K562 (cell line): ENCODE data around the gene TLE3. TPM values are rescaled to one million over a fixed set of nuclear protein-coding genes. Genes with fewer than 3 reads are reported as not detected.
A peak's percentile ranks its signal among the peaks of the same experiment; 100 is the strongest.

Source experiments
- ATAC-seq: fragments of 200-7000 bp; cut with Tn5 transposase; 3 replicates; pipeline ENCODE4 v1.9.1; 2020; ENCODE audit warnings: moderate library complexity
- BruUV-seq: library from RNA; stranded (reverse); fragments of 400-500 nt; replicated peaks from 2 replicates; lab custom pipeline; 2021; lab: Mats Ljungman, UMichigan
- CTCF ChIA-PET: fragments of 300-600 bp; formaldehyde crosslinking; extraction: SDS; loops from one replicate; lab custom pipeline; 2021; ENCODE audit warnings: low intra/inter-chr PET ratio; lab: Yijun Ruan, JAX
- POLR2A ChIA-PET: fragments of 300-600, 350-650 bp; sonication (Branson Sonifier 250); formaldehyde crosslinking; extraction: SDS; loops from one replicate; lab custom pipeline; 2021; ENCODE audit warnings: antibody characterized with exemption, inconsistent platforms; lab: Yijun Ruan, JAX
- DNase-seq, 4 experiments: peaks; one replicate each; pipeline versions ENCODE4 v3.0.0 to v3.0.0-alpha.2; 2011 to 2018; ENCODE audit warnings: low spot score in 3 of 4, mixed read lengths in 3 of 4; ENCODE audit errors: extremely low read depth in 1 of 4
- FAIRE-seq: peaks from 2 replicates; lab custom pipeline; 2011; peaks lifted over from hg19 to GRCh38; lab: Jason Lieb, UNC
- H2AFZ ChIP-seq: 2 replicates; pipeline ENCODE4 v1.6.0; 2011; ENCODE audit warnings: low read depth, low read length, control low read depth, inconsistent platforms
- H3K27ac ChIP-seq: fragments of 200-600 bp; 3 replicates; pipeline ENCODE4 v1.8.0; 2011; ENCODE audit warnings: low read depth, mild to moderate bottlenecking, control low read depth, inconsistent platforms, low read length, moderate library complexity, mixed read lengths; ENCODE audit errors: extremely low read depth
- H3K27me3 ChIP-seq, 2 experiments: fragments of 300-600 bp in 1 of 2; 2 replicates in 1 of 2; 3 replicates in 1 of 2; pipeline versions ENCODE4 v1.6.0 to v1.8.0; 2011; ENCODE audit warnings: inconsistent platforms in 2 of 2, low read length in 2 of 2, mild to moderate bottlenecking in 1 of 2, mixed read lengths in 1 of 2, moderate library complexity in 1 of 2; ENCODE audit not compliant: control insufficient read depth in 2 of 2, insufficient read depth in 2 of 2
- H3K36me3 ChIP-seq: fragments of 300-600 bp; 3 replicates; pipeline ENCODE4 v1.8.0; 2011; ENCODE audit warnings: mild to moderate bottlenecking, low read length, inconsistent platforms; ENCODE audit not compliant: control insufficient read depth, insufficient read depth
- H3K4me1 ChIP-seq, 2 experiments: fragments of 200-600 bp in 1 of 2; replicated peaks in 1 of 2; 2 replicates in 1 of 2; 3 replicates in 1 of 2; pipeline versions ENCODE4 v1.5.1 to v1.8.0; 2011; ENCODE audit warnings: inconsistent platforms in 2 of 2, low read length in 2 of 2, mild to moderate bottlenecking in 1 of 2, mixed read lengths in 1 of 2, moderate library complexity in 1 of 2; ENCODE audit not compliant: control insufficient read depth in 2 of 2, insufficient read depth in 2 of 2
- H3K4me2 ChIP-seq: 2 replicates; pipeline ENCODE4 v1.6.1; 2011; ENCODE audit warnings: low read length, control low read depth, inconsistent platforms, mixed read lengths; ENCODE audit not compliant: insufficient read depth
- H3K4me3 ChIP-seq: fragments of 200-600 bp; sonication (generic), shearing (Covaris generic); 2 replicates; pipeline ENCODE4 v1.5.1; 2016; ENCODE audit warnings: control low read depth, inconsistent platforms
- H3K79me2 ChIP-seq: fragments of 200-600 bp; 3 replicates; pipeline ENCODE4 v1.8.0; 2011; ENCODE audit warnings: low read length, inconsistent platforms; ENCODE audit not compliant: control insufficient read depth, insufficient read depth
- H3K9ac ChIP-seq, 2 experiments: 2 replicates each; pipeline versions ENCODE4 v1.6.0 to v1.6.1; 2011; ENCODE audit warnings: low read depth in 2 of 2, low read length in 2 of 2, control low read depth in 1 of 2, inconsistent platforms in 1 of 2, mild to moderate bottlenecking in 1 of 2, mixed read lengths in 1 of 2; ENCODE audit not compliant: insufficient read depth in 1 of 2
- H3K9me1 ChIP-seq: one replicate; pipeline ENCODE4 v1.6.0; 2011; ENCODE audit warnings: inconsistent platforms, mild to moderate bottlenecking, low read length, moderate library complexity; ENCODE audit not compliant: control insufficient read depth, insufficient read depth
- H3K9me3 ChIP-seq: replicated peaks from 2 replicates; pipeline ENCODE4 v1.5.1; 2011; ENCODE audit warnings: low read depth, low read length, inconsistent platforms; ENCODE audit not compliant: control insufficient read depth, insufficient read depth
- H4K20me1 ChIP-seq: replicated peaks from 2 replicates; pipeline ENCODE4 v1.6.1; 2011; ENCODE audit warnings: low read length, inconsistent platforms, mixed read lengths; ENCODE audit not compliant: control insufficient read depth, insufficient read depth
- FIP1L1 ChIP-seq: fragments of 200-400 bp; formaldehyde crosslinking; IDR thresholded peaks from 2 replicates; pipeline ENCODE4 v1.6.1; 2018; ENCODE audit warnings: mild to moderate bottlenecking, low read depth, low read length; ENCODE audit not compliant: poor library complexity, severe bottlenecking
- NONO ChIP-seq, 2 experiments: fragments of 200-400 bp in 1 of 2; fragments of 450-650 bp in 1 of 2; formaldehyde crosslinking in 1 of 2; IDR thresholded peaks; 2 replicates each; pipeline ENCODE4 v1.6.1; 2017; ENCODE audit warnings: low read depth in 2 of 2, mild to moderate bottlenecking in 2 of 2, moderate library complexity in 2 of 2, low read length in 1 of 2
- NR2C2 ChIP-seq, 2 experiments: fragments of 200-800 bp in 1 of 2; sonication (Bioruptor generic) in 1 of 2; sonication (generic) in 1 of 2; formaldehyde crosslinking in 1 of 2; IDR thresholded peaks; 2 replicates each; pipeline versions ENCODE4 v1.6.1 to v1.8.0; 2016 to 2022; ENCODE audit warnings: mild to moderate bottlenecking in 1 of 2, missing compliant biosample characterization in 1 of 2, missing genetic modification characterization in 1 of 2, missing genetic modification reagents in 1 of 2
- NR4A1 ChIP-seq, 2 experiments: fragments of 250-450 bp in 1 of 2; fragments of 450-650 bp in 1 of 2; sonication (Bioruptor Pico) in 1 of 2; IDR thresholded peaks; 2 replicates each; pipeline versions ENCODE4 v1.4.0 to v1.6.1; 2016 to 2020; ENCODE audit warnings: mild to moderate bottlenecking in 2 of 2, missing compliant biosample characterization in 1 of 2, missing genetic modification characterization in 1 of 2, moderate library complexity in 1 of 2
- PHF8 ChIP-seq: fragments of 200-600 bp; sonication (generic); IDR thresholded peaks from 2 replicates; pipeline ENCODE4 v1.6.1; 2012; ENCODE audit warnings: mixed run types, mild to moderate bottlenecking, inconsistent platforms, low read length, moderate library complexity, borderline replicate concordance
- POLR2AphosphoS2 ChIP-seq: IDR thresholded peaks from 2 replicates; pipeline ENCODE4 v1.6.1; 2012; ENCODE audit warnings: low read length, improper control_type of control experiment
- SIN3B ChIP-seq: fragments of 450-650 bp; IDR thresholded peaks from 2 replicates; pipeline ENCODE4 v1.6.1; 2017; ENCODE audit warnings: low read depth, mild to moderate bottlenecking, moderate library complexity
- TEAD1 ChIP-seq, 2 experiments: fragments of 450-650 bp in 1 of 2; sonication (generic) in 1 of 2; formaldehyde crosslinking; IDR thresholded peaks; 2 replicates each; pipeline versions ENCODE4 v1.4.0 to v1.8.0; 2020 to 2022; ENCODE audit warnings: mild to moderate bottlenecking in 2 of 2, missing genetic modification reagents in 1 of 2
- YBX1 ChIP-seq: fragments of 450-650 bp; IDR thresholded peaks from 2 replicates; pipeline ENCODE4 v1.7.1; 2016; ENCODE audit warnings: mild to moderate bottlenecking
- ZBTB11 ChIP-seq, 3 experiments: fragments of 200-800 bp in 1 of 3; fragments of 250-450 bp in 1 of 3; fragments of 450-650 bp in 1 of 3; sonication (Bioruptor Pico) in 1 of 3; sonication (Bioruptor generic) in 1 of 3; formaldehyde crosslinking in 1 of 3; IDR thresholded peaks; 2 replicates each; pipeline versions ENCODE4 v1.6.1 to v1.8.0; 2016 to 2022; ENCODE audit warnings: mild to moderate bottlenecking in 2 of 3, missing genetic modification characterization in 2 of 3, missing compliant biosample characterization in 1 of 3, moderate library complexity in 1 of 3
- ZFX ChIP-seq: sonication (generic); formaldehyde crosslinking; IDR thresholded peaks from 2 replicates; pipeline ENCODE4 v1.8.0; 2022; ENCODE audit warnings: mild to moderate bottlenecking, missing genetic modification reagents, moderate library complexity
- ZNF830 ChIP-seq: fragments of 250-450 bp; sonication (Bioruptor Pico); IDR thresholded peaks from 2 replicates; pipeline ENCODE4 v1.5.0; 2021; ENCODE audit warnings: mild to moderate bottlenecking
- WGBS: fragments of 100-300 bp; shearing (Covaris generic); methylation state at CpG from one replicate; pipeline ENCODE4 v1.1.6; 2016; ENCODE audit warnings: low coverage, mixed read lengths; ENCODE audit not compliant: insufficient coverage; ENCODE audit errors: missing lambda C conversion rate; 5-methylcytosine and 5-hydroxymethylcytosine counted together
- in situ Hi-C: fragments of 300-500 bp; cut with MboI; formaldehyde crosslinking; loops from 4 replicates; pipeline ENCODE4 v1.15.0; 2018; ENCODE audit warnings: inconsistent platforms, mixed read lengths
- intact Hi-C: fragments of 100-400 bp; cut with micrococcal nuclease; formaldehyde crosslinking; loops from 2 replicates; pipeline ENCODE4 v1.14.2; 2022
- polyA plus RNA-seq, 8 experiments: library from polyadenylated mRNA; depleted of rRNA in 4 of 8; stranded (reverse) in 5 of 8; unstranded in 3 of 8; fragments of >200 nt; fragmentation: Nextera tagmentation in 2 of 8; fragmentation: Illumina TruSeq in 1 of 8; extraction: Ambion mirVana in 2 of 8; extraction: Trizol in 1 of 8; gene quantifications; 2 replicates each; pipeline versions ENCODE4 v1.2.1 to v1.2.3, GENCODE V29; 2011 to 2014; ENCODE audit warnings: inconsistent platforms in 1 of 8, missing spikeins in 1 of 8
- total RNA-seq, 7 experiments: library from RNA; depleted of rRNA in 6 of 7; stranded (reverse); fragments of >200 nt in 6 of 7; fragmentation: Illumina TruSeq in 2 of 7; extraction: Trizol in 2 of 7; gene quantifications; 2 replicates each; pipeline versions ENCODE4 v1.2.1 to v1.2.3, GENCODE V29; 2011 to 2021; ENCODE audit warnings: low replicate concordance in 1 of 7

Gene TLE3
- total and polyA plus RNA-seq, 9 of the 15 experiments (the other 6 are each of a cell fraction or from before 2014, with no cell fraction given), result 1.5 to 84.2 (median 14.1) TPM

DNA sequence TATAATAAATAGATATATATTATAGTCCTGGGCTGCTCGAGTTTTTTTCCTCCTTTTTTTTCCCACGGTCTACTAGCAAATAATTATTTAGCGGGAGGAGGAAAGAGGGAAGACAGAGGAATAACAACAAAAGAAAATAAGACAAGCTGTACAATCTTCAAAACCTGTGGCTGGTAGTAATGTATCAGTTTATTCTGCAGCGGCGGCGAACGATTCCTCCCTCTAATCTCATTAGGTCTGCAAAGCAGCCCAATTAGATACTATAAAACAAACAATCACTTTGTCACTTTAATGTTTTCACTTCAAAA lies 390 bp upstream of the TLE3 start (continued):
- TF ChIP-seq NR4A1 (CRISPR knock-in tag; IDR thresholded peaks at IDR 0.05), result no peak
- no peak for TF ChIP-seq NR4A1 (tag; IDR thresholded peaks at IDR 0.05)
- no peak for TF ChIP-seq ZNF830 (CRISPR knock-in tag)
- no peak for TF ChIP-seq NR2C2 (CRISPR knock-in tag; IDR thresholded peaks at IDR 0.05)
- no peak for TF ChIP-seq NR2C2 (tag; IDR thresholded peaks at IDR 0.05)
- TF ChIP-seq, all 486 proteins: peak for 3

DNA sequence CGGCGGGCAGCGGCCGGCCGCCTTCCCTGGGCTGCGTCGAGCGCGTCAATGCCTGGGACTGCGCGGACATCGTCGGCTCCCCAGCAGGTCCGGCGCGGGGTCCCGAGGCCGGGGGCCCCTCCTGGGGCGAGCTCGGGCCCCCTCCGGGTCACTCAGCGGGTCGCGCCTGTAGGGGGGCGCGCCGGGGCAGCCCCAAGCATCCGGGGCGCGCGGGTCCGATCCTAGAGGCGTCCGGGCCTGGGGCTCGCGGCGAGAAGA lies 725 bp downstream of the TLE3 start:
- no TSS peak for BruUV-seq
- ChIA-PET CTCF (no interaction called here), POLR2A (interaction anchor here (0.5 to 1.2 kb wide), 4 partner anchors 8 to 227 kb away, joined by 3 read pairs; no protein-coding TSS in a partner anchor)
- peak overlapping the region; percentile 87 to 98; a peak in 3 of 4 replicates for H3K9ac ChIP-seq
- TF ChIP-seq SIN3B (0 out of 2 replicates have a peak, but pooled peaks have one; percentile 38), FIP1L1 (peak; percentile 53), PHF8 (peak; percentile 7; the same call in 1 of the 2 replicates), ZBTB11 (CRISPR knock-in tag; IDR thresholded peaks at IDR 0.05) (peak in 1 of 3 experiments; percentile 7; a peak in 1 of 6 replicates), TEAD1 (CRISPR knock-in tag; IDR thresholded peaks at IDR 0.05) (0 out of 4 replicates have a peak, but pooled peaks of 1 of the 2 experiments have one; percentile 7), YBX1 (no peak), NONO (IDR thresholded peaks at IDR 0.05; ENCODE audit: low read depth in 2 of 2, low read length in 1 of 2) (peak in 1 of 2 experiments; percentile 42; a peak in 1 of 4 replicates), NR2C2 (CRISPR knock-in tag; IDR thresholded peaks at IDR 0.05) (no peak), NR2C2 (tag; IDR thresholded peaks at IDR 0.05) (0 out of 2 replicates have a peak, but pooled peaks have one; percentile 39), ZFX (CRISPR knock-in tag) (no peak), POLR2AphosphoS2 (no peak)
- peaks cover 30% of the 10 kb centered on the region; the same call in 2 of the 3 replicates for H3K36me3 ChIP-seq
- no peak for DNase-seq
- 0% methylated on average over 15 of the region's 37 CpGs for WGBS
- no peak for ATAC-seq
- peak overlapping the region; percentile 97 for H3K27ac ChIP-seq
- H3K4me3 ChIP-seq, result peak overlapping the region; percentile 75
- H3K79me2 ChIP-seq, result peaks cover 62% of the 10 kb centered on the region
- H2AFZ ChIP-seq, result peak overlapping the region; percentile 71; the same call in 1 of the 2 replicates
- intact Hi-C loops, result no loop called here
- H4K20me1 ChIP-seq, result peaks cover 25% of the 10 kb centered on the region
- FAIRE-seq, result no peak
- in situ Hi-C loops, result no loop called here
- H3K4me1 ChIP-seq, result peaks cover 64 to 65% of the 10 kb centered on the region in 2 experiments
- H3K9me3 ChIP-seq, result no peaks in the 10 kb centered on the region
- H3K4me2 ChIP-seq, result peak overlapping the region; percentile 82; the same call in 1 of the 2 replicates
- H3K9me1 ChIP-seq, result no peaks in the 10 kb centered on the region
- H3K27me3 ChIP-seq, result no peaks in the 10 kb centered on the region
